HepG2 (cell line): ENCODE measurements around the gene COL18A1. TPM values are rescaled to one million over a fixed set of nuclear protein-coding genes. Genes with fewer than 3 reads are reported as not detected.

ENCODE experiments used
- ATF2 ChIP-seq: sonication (generic); formaldehyde crosslinking; IDR thresholded peaks from 2 replicates; pipeline ENCODE4 v1.4.0; 2020; ENCODE audit warnings: missing genetic modification reagents
- FOSL2 ChIP-seq: sonication (generic); formaldehyde crosslinking; IDR thresholded peaks from 2 replicates; pipeline ENCODE4 v1.4.0; 2020; ENCODE audit warnings: missing genetic modification reagents
- GTF2F1 ChIP-seq: fragments of 150-350 bp; IDR thresholded peaks from 2 replicates; pipeline ENCODE4 v1.6.1; 2014; ENCODE audit warnings: low read length
- KDM5A ChIP-seq: fragments of 200-600 bp; sonication (generic); IDR thresholded peaks from 2 replicates; pipeline ENCODE4 v1.7.0; 2018; ENCODE audit warnings: antibody characterized with exemption, mild to moderate bottlenecking, low read length, borderline replicate concordance
- MIER2 ChIP-seq: IDR thresholded peaks from 2 replicates; pipeline ENCODE4 v1.6.1; 2016; ENCODE audit warnings: missing biosample characterization, missing genetic modification reagents
- PHB2 ChIP-seq: fragments of 450-650 bp; IDR thresholded peaks from 2 replicates; pipeline ENCODE4 v1.6.1; 2018; ENCODE audit not compliant: partially characterized antibody
- PLRG1 ChIP-seq: fragments of 450-650 bp; conservative IDR thresholded peaks from 2 replicates; pipeline ENCODE4 v1.6.1; 2016
- SSRP1 ChIP-seq: IDR thresholded peaks from 2 replicates; pipeline ENCODE4 v1.6.1; 2016; ENCODE audit warnings: control low read depth
- ZFP36L1 ChIP-seq: sonication (generic); formaldehyde crosslinking; IDR thresholded peaks from 2 replicates; pipeline ENCODE4 v1.8.0; 2022; ENCODE audit warnings: mild to moderate bottlenecking, missing genetic modification reagents, moderate library complexity
- ZNF224 ChIP-seq: sonication (generic); formaldehyde crosslinking; IDR thresholded peaks from 2 replicates; pipeline ENCODE4 v1.5.0; 2020; ENCODE audit warnings: mild to moderate bottlenecking, missing genetic modification reagents
- ZNF225 ChIP-seq: sonication (generic); formaldehyde crosslinking; IDR thresholded peaks from 2 replicates; pipeline ENCODE4 v1.4.0; 2020; ENCODE audit warnings: mild to moderate bottlenecking, missing genetic modification reagents
- ZNF329 ChIP-seq: sonication (generic); formaldehyde crosslinking; IDR thresholded peaks from 2 replicates; pipeline ENCODE4 v1.9.0; 2021; ENCODE audit warnings: low read depth, mild to moderate bottlenecking, missing genetic modification reagents
- ZNF512B ChIP-seq: sonication (generic); formaldehyde crosslinking; IDR thresholded peaks from 2 replicates; pipeline ENCODE4 v1.5.1; 2020; ENCODE audit warnings: missing genetic modification reagents, mild to moderate bottlenecking, borderline replicate concordance
- ZNF577 ChIP-seq: sonication (generic); formaldehyde crosslinking; IDR thresholded peaks from 2 replicates; pipeline ENCODE4 v1.4.0; 2020; ENCODE audit warnings: mild to moderate bottlenecking, low read depth, missing genetic modification reagents, borderline replicate concordance
- polyA plus RNA-seq, 8 experiments: library from polyadenylated mRNA; depleted of rRNA in 3 of 8; stranded (reverse) in 7 of 8; unstranded in 1 of 8; fragments of >200 nt; fragmentation: Illumina TruSeq in 4 of 8; extraction: Trizol in 4 of 8; gene quantifications; 2 replicates each; pipeline versions ENCODE4 v1.2.1 to v1.2.3, GENCODE V29; 2011 to 2016; ENCODE audit warnings: low read depth in 4 of 8, missing spikeins in 1 of 8, mixed read lengths in 1 of 8; ENCODE audit not compliant: insufficient read depth in 1 of 8
- total RNA-seq, 5 experiments: library from RNA; depleted of rRNA; stranded (reverse); fragments of >200 nt; fragmentation: Illumina TruSeq; extraction: Trizol; gene quantifications; 2 replicates each; pipeline ENCODE4 v1.2.3, GENCODE V29; 2016; ENCODE audit warnings: low read depth in 1 of 5
- TF ChIP-seq, protein P1 (sequence below): sonication (generic); formaldehyde crosslinking; IDR thresholded peaks from 2 replicates; pipeline ENCODE4 v1.5.0; 2020; ENCODE audit warnings: mild to moderate bottlenecking, missing genetic modification reagents
- TF ChIP-seq, protein P2 (sequence below): sonication (generic); formaldehyde crosslinking; IDR thresholded peaks from 2 replicates; pipeline ENCODE4 v1.4.0; 2020; ENCODE audit warnings: mild to moderate bottlenecking, low read depth, missing genetic modification reagents
- TF ChIP-seq, protein P3 (sequence below): sonication (generic); formaldehyde crosslinking; IDR thresholded peaks from 2 replicates; pipeline ENCODE4 v1.4.0; 2020; ENCODE audit warnings: missing genetic modification reagents, borderline replicate concordance

The COL18A1 gene
- total and polyA plus RNA-seq, 2 of the 13 experiments (the other 11 are each of a cell fraction or from before 2014, with no cell fraction given): 79.0 to 102 TPM

GRCh38 chr21:45528981-45529784 lies 124.2 kb downstream of the COL18A1 start (continued):
- TF ChIP-seq, protein P1, sequence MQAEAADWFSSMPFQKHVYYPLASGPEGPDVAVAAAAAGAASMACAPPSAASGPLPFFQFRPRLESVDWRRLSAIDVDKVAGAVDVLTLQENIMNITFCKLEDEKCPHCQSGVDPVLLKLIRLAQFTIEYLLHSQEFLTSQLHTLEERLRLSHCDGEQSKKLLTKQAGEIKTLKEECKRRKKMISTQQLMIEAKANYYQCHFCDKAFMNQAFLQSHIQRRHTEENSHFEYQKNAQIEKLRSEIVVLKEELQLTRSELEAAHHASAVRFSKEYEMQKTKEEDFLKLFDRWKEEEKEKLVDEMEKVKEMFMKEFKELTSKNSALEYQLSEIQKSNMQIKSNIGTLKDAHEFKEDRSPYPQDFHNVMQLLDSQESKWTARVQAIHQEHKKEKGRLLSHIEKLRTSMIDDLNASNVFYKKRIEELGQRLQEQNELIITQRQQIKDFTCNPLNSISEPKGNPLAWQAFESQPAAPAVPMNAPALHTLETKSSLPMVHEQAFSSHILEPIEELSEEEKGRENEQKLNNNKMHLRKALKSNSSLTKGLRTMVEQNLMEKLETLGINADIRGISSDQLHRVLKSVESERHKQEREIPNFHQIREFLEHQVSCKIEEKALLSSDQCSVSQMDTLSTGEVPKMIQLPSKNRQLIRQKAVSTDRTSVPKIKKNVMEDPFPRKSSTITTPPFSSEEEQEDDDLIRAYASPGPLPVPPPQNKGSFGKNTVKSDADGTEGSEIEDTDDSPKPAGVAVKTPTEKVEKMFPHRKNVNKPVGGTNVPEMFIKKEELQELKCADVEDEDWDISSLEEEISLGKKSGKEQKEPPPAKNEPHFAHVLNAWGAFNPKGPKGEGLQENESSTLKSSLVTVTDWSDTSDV: no peak
- TF ChIP-seq ZNF329 (CRISPR knock-in tag) (no peak), GTF2F1 (no peak), SSRP1 (CRISPR knock-in tag) (no peak; the same call in 1 of the 2 replicates), PHB2 (no peak), ZNF512B (CRISPR knock-in tag) (no peak), ZNF577 (CRISPR knock-in tag) (no peak), MIER2 (CRISPR knock-in tag) (no peak), ZNF224 (CRISPR knock-in tag) (no peak), PLRG1 (no peak), ATF2 (CRISPR knock-in tag) (no peak), FOSL2 (CRISPR knock-in tag) (no peak), ZFP36L1 (no peak), ZNF225 (CRISPR knock-in tag) (no peak), KDM5A (no peak)
- TF ChIP-seq, protein P2, sequence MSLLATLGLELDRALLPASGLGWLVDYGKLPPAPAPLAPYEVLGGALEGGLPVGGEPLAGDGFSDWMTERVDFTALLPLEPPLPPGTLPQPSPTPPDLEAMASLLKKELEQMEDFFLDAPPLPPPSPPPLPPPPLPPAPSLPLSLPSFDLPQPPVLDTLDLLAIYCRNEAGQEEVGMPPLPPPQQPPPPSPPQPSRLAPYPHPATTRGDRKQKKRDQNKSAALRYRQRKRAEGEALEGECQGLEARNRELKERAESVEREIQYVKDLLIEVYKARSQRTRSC: no peak
- TF ChIP-seq, protein P3, sequence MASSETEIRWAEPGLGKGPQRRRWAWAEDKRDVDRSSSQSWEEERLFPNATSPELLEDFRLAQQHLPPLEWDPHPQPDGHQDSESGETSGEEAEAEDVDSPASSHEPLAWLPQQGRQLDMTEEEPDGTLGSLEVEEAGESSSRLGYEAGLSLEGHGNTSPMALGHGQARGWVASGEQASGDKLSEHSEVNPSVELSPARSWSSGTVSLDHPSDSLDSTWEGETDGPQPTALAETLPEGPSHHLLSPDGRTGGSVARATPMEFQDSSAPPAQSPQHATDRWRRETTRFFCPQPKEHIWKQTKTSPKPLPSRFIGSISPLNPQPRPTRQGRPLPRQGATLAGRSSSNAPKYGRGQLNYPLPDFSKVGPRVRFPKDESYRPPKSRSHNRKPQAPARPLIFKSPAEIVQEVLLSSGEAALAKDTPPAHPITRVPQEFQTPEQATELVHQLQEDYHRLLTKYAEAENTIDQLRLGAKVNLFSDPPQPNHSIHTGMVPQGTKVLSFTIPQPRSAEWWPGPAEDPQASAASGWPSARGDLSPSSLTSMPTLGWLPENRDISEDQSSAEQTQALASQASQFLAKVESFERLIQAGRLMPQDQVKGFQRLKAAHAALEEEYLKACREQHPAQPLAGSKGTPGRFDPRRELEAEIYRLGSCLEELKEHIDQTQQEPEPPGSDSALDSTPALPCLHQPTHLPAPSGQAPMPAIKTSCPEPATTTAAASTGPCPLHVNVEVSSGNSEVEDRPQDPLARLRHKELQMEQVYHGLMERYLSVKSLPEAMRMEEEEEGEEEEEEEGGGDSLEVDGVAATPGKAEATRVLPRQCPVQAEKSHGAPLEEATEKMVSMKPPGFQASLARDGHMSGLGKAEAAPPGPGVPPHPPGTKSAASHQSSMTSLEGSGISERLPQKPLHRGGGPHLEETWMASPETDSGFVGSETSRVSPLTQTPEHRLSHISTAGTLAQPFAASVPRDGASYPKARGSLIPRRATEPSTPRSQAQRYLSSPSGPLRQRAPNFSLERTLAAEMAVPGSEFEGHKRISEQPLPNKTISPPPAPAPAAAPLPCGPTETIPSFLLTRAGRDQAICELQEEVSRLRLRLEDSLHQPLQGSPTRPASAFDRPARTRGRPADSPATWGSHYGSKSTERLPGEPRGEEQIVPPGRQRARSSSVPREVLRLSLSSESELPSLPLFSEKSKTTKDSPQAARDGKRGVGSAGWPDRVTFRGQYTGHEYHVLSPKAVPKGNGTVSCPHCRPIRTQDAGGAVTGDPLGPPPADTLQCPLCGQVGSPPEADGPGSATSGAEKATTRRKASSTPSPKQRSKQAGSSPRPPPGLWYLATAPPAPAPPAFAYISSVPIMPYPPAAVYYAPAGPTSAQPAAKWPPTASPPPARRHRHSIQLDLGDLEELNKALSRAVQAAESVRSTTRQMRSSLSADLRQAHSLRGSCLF (CRISPR knock-in tag): no peak
